Stimulated activated CD4-positive, alpha-beta T cell treated with anti-CD3 and anti-CD28 coated beads, Interleukin-4, amount 100 ng/mL, for 24 hours (primary cell): ENCODE data around the gene DNALI1.
"Not testable (repeated sequence)": the region's sequence is repeated elsewhere in the genome, so short reads cannot be mapped to it uniquely, and the experiment has no call there.

ENCODE experiments used
- DNase-seq: peaks from one replicate; pipeline ENCODE4 v3.0.0-alpha.2; 2020

DNALI1 gene

DNA sequence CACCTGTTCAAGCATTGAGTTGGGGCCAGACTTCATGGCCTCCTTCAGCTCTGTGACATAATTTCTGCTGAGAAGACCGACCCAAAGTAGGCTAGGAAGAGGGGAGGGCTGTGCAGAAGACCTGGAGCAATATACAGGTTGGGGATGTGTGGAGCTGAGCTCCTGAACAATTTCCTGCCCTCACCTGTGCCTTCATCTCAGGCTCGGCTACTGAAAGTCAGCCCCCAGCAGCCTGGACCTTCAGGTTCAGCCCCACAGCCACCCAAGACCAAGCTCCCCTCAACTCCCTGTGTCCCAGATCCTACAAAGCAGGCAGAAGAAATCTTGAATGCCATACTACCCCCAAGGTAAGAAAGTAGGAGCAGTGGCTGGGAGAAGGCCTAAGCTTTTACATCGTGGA, 662 bp downstream of the DNALI1 start:
- no peak for DNase-seq

GRCh38 chr1:37558411-37558810, 1.7 kb downstream of the DNALI1 start:
- DNase-seq, result no peak

DNA sequence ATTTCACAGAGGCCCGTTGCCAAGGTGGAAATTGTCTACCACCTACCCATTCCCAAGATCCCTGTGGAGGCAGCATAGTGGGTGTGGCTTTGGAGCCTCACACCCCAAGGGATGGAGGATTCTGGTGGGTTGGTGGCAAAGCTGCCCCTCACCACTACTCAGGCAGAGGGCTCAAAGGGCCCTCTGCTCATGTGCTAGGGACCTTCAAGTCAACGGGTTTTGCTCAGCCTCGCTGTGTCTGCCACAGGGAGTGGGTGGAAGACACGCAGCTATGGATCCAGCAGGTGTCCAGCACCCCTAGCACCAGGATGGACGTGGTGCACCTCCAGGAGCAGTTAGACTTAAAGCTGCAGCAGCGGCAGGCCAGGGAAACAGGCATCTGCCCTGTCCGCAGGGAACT, 2.3 kb downstream of the DNALI1 start:
- DNase-seq, result no peak

DNA sequence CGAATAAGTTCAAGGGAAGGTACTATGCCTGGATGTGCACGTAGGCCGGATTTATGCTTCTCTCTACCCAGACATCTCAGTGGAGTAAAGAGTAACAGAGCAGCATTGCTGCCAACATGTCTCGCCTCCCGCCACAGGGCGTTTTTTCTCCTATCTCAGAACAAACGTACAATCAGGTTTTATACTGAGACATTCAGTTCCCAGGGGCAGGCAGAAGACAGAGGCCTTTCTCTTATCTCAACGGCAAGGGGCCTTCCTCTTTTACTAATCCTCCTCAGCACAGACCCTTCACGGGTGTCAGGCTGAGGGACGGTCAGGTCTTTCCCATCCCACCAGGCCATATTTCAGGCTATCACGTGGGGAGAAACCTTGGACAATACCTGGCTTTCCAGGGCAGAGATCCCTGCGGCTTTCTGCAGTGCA, 3.2 kb downstream of the DNALI1 start:
- not testable (repeated sequence) for DNase-seq

GRCh38 chr1:37560401-37561132, 3.8 kb downstream of the DNALI1 start:
- DNase-seq, result no peak

DNA sequence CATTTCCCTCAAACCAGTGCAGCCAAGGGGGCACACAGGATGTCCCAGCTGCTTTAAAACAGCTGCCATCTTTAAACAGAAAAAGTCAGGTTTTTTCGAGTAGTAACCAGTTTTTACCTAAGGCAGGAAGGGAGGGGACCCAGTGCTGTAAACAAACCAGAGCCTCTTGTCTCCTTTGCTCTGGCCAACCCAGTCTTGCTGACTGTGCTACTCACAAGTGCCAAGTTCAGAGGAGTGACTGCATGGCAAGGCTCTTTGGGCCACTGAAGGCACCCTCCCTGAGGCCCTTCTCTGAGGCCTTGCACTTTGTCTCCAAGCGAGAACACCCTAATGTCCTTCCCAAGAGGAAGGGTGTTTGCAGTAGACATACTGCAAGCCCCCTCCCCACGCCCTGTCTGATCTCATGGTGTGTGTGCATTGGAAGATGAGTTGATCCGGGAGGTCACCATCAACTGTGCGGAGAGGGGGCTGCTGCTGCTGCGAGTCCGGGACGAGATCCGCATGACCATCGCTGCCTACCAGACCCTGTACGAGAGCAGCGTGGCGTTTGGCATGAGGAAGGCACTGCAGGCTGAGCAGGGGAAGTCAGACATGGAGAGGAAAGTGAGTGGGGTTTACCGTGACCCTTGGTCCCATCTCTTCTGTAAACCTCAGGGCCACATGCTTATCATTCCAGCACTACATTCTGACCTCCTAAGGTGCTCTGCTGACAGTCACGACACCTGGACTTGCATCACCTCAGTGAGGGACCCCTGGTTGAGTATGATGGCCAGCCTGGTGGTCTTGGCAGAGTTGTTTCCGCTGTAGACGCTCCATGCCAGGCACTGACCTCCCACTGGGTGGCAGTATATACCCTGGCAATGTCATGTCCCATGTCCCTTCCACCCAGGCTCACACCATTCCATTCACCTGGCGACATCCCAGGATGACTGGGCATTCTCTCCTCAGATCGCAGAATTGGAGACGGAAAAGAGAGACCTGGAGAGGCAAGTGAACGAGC, 4.7 kb downstream of the DNALI1 start:
- peak; percentile 27 for DNase-seq

- DNase-seq, result no peak
Measured at GRCh38 chr1:37562984-37563383, 6.2 kb downstream of the DNALI1 start.

- DNase-seq, result no peak
Measured at GRCh38 chr1:37564892-37565291, 8.2 kb downstream of the DNALI1 start.

DNA sequence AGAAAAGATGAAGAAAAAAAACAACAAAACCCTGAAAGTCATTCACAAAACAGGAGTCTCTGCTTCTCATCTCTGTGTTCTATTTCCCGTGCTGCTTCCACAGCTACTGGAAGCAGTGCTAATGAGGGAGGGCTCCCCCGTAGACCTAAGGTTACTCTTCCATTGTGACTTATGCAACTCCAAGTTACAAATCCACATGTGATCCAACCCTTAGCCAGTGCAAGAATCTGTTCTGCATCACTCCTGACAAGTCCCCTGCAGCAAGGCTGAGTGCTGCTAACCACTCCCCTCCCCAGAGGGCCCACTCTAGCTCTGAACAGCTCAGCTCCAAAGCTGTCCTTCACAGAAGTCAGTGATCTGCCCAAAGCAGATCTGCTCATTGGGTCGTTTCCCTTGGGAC, 10.3 kb downstream of the DNALI1 start:
- DNase-seq, result no peak

DNA sequence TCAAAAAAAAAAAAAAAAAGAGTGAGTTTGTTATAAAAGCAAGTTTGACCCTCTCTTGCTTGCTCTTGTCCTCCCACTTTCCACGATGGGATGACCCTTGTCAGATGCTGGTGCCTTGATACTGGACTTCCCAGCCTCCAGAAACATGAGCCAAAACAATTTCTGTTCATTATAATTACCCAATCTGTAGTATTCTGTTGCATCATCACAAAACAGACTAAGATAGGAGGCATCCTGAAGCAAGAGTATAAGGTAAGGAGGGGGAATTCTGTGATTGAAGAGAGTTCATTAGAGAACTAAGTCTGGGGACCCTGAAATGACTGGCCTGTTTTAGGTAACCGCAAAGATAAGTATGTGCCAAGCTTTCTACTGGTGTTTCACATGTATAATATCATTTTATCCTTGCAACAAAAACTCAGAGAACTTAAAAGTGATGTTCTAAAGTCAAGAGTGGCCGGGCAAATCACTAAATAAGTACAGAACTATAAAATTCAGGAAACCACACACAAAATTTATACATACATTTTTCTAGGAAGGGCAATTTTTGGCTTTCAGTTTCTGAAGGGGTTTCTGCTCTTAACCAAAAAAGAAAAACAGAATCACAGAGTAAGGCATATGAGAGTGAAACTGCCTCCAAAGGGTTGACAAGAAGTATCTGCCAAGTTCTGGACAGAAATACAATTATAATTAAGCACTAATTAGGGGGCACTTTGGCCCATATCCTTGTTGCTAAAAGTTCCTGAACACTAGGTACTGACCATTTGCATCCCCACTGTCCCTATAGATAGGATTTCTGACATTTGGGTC, 14.0 kb downstream of the DNALI1 start:
- no peak for DNase-seq

- DNase-seq, result peak; percentile 6
Measured at GRCh38 chr1:37574834-37575480, 18.2 kb downstream of the DNALI1 start.

- no peak for DNase-seq
Measured at GRCh38 chr1:37575692-37576091, 19.0 kb downstream of the DNALI1 start.

DNA sequence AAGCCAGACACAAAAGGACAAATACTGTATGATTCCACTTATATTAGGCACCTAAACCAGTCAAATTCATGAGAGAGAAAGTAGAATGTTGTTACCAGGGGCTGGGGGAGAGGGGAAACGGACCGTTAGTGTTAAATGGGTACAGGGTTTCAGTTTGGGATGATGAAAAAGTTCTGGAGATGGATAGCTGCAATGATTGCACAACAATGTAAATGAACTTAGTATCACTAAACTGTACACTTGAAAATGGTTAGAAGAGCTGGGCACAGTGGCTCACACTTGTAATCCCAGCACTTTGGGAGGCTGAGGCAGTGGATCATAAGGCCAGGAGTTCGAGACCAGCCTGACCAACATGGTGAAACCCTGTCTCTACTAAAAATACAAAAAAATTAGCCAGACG, 27.8 kb downstream of the DNALI1 start:
- not testable (repeated sequence) for DNase-seq

DNA sequence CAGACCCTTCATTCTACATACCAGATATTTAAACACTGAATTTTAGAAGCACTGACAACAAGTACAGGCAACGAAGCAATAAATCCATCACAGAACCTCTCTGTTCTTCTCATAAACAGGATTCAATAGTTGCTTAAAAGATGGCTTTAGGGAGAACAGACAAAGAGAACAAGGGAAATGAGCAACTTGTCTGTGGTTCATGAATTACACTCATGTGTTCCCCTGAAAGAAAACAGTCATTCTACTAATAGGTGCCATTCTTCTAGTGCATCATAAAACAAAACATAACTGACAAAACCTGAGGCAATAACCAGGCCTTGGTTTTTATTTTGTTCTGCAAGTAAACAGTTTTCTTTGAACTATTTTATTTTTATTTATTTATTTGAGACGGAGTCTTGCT, 32.2 kb downstream of the DNALI1 start:
- DNase-seq, result no peak

DNA sequence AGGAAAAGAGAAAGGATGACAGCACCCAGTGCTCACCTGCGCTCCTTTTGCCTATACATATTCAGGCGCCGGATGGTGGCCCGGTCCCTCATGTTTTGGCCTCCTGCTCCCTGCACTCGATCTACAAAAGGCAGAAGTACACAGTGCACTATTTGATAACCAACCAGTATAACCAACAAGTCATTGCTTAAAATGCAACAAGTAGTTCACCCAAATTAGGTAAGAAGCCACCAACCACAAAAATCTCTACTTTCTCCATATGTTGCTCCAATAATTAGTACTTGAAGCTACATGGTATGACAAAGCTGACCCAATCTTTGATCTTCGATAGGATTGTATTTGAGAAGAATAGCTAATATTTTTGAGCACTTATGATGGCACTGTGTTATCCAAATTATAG, 37.0 kb downstream of the DNALI1 start:
- DNase-seq, result no peak

DNA sequence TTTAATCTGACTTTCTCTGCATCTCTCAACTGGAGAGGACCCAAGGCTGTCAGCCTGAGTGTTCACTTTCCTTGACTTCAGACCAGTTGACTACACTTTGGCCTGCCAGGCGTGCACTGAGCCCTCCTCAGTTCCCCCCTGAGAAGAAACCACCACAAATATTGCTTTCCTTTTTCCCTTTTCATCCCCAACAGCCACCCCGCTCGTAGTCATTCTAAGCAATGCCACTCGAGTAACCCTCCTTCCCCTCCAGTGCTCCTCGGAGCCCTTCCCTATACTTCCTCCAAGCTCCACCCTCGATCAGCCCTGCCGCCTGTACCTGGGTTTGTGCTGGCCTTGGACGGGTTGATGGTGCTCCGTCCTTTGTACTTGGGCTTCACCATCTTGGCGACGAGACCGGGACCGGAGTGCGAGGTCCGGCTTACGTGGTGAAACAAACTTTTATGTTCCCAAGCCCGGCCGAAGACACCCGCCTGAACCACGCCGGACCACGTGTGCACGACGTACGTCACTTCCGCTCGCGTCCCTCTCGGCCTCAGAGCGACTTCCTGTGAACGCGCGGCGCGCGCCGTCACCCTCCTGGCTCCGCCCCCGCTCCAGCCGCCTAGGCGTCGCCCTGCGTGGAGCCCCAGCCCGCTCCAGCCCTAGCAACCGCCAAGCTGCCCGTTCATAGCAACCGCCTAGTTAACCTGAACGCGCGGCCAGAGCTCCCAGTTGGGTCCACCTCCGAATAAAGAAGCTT, 38.9 kb downstream of the DNALI1 start, which contains the start of gene GNL2:
TSS of gene GNL2 (minus strand) at position 498 of the 742 bp plus-strand sequence. CDS start at position 383, 115 bp downstream.
- peak; percentile 96 for DNase-seq

DNA sequence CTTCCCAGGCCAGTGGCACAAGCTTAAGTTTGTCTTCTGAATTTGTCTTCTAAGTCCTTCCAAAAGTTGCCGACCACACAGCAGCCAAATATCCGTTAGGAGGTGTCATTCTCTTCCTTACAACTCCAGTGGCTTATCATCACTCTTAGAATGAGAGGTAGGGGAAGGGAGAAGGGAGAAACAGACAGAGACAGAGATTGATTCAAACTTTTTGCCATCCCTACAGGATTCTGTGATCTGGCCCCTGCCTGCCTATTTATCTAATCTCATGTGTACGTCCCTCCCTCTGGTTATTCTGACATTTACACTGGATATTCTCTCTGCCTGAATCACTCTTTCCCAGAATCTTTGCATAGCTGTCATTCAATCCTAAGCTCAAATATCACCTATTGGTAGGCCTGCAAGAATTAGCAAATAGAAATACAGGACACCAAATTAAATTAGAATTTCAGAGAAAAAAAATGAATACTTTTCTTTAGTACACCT, 39.5 kb downstream of the DNALI1 start:
- no peak for DNase-seq

DNA sequence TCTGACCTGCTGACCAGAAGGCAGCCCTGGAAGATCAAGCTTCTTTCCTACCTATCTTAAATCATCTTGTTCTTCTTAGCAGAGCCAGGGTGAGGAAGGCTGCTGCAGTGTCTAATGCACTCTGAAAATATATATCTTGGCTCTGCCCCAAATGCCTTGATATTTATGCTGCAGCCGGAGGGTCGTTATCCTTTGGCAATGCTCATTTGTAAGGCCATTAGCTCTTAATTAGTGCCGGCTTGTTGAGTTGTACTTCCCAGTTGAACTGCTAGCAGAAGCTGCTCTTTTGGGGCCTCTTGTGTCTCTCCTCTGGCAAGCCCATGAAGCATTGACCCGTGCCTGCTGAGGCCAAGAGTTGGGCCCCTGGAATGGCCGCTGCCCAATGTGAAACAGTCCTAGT, 43.2 kb downstream of the DNALI1 start:
- no peak for DNase-seq

GRCh38 chr1:37601441-37601840, 44.7 kb downstream of the DNALI1 start:
- no peak for DNase-seq

DNA sequence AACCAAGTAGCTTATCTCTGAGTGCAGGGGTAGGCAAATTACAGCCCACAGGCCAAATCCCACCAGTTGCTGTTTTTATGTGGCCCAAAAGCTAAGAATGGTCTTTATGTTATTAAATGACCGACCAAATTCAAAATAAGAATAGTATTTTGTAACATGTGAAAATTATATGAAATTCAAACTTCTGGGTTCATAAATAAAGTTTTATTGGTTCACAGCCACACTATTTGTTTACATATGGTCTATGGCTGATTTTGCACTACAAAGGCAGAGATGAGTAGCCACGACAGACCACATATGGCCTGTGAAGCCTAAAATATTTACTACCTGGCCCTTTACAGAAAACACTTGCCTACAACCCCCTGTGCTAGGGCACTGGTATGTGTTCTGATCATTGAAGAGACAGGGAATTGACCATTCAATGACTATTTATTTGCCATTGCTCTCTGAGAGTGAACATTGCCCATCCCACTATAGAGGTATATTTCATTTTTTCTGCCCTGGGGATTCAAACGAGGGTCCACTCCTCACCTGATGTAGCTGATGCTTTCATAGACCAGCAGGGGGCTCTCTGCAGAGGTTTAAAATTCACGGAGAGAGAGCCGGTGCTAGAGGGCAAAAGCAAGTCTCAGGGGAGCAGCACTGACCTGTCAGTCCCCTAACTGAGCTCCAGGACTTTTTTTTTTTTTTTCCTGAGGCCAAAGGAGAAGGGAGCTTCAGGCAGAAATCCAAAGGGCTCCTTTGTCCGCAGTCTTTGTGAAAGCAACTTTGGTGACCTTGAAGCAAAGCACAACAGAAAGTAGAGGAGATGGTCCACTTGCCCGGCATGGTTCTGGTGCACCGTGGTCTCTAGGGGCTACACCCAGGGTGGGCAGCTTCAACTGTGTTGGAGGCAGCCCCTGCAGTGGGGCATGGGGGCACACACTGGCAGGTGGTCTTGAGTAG, 46.3 kb downstream of the DNALI1 start:
- peak; percentile 43 for DNase-seq
